HEK293 (cell line): Measurements from ENCODE around the gene OR4D9.
A peak's percentile ranks its signal among the peaks of the same experiment; 100 is the strongest.

Source experiments
- CTCF ChIA-PET: fragments of 350-600 bp; formaldehyde crosslinking; extraction: SDS; loops from one replicate; lab custom pipeline; 2021; ENCODE audit warnings: antibody characterized with exemption; lab: Yijun Ruan, JAX
- POLR2A ChIA-PET: fragments of 300-600 bp; formaldehyde crosslinking; extraction: SDS; loops from one replicate; lab custom pipeline; 2020; ENCODE audit warnings: antibody characterized with exemption, inconsistent platforms; lab: Yijun Ruan, JAX
- H3K27ac ChIP-seq: fragments of 200-500 bp; sonication (Bioruptor generic); 2 replicates; pipeline ENCODE4 v1.5.1; 2014; ENCODE audit warnings: low read depth, low read length, control low read depth, inconsistent platforms; ENCODE audit errors: extremely low read depth
- H3K36me3 ChIP-seq, 2 experiments: fragments of 200-500 bp in 1 of 2; sonication (Bioruptor generic) in 1 of 2; 1 replicate in 1 of 2; 2 replicates in 1 of 2; pipeline ENCODE4 v1.5.1; 2014 to 2017; ENCODE audit warnings: inconsistent platforms in 2 of 2, low read length in 2 of 2; ENCODE audit not compliant: control insufficient read depth in 2 of 2, insufficient read depth in 1 of 2
- H3K4me1 ChIP-seq: fragments of 200-500 bp; sonication (Bioruptor generic); 2 replicates; pipeline ENCODE4 v1.5.1; 2014; ENCODE audit warnings: mild to moderate bottlenecking, low read length, inconsistent platforms; ENCODE audit not compliant: control insufficient read depth, insufficient read depth
- H3K4me3 ChIP-seq: 2 replicates; pipeline ENCODE4 v1.5.1; 2011; ENCODE audit warnings: low read depth, mild to moderate bottlenecking, control low read depth, low read length, moderate library complexity
- H3K9me3 ChIP-seq: fragments of 200-500 bp; sonication (Bioruptor generic); 2 replicates; pipeline ENCODE4 v1.5.1; 2014; ENCODE audit warnings: low read depth, low read length, inconsistent platforms; ENCODE audit not compliant: control insufficient read depth, insufficient read depth
- HOXC10 ChIP-seq: sonication (generic); formaldehyde crosslinking; IDR thresholded peaks from 2 replicates; pipeline ENCODE4 v1.8.1; 2023; ENCODE audit warnings: mild to moderate bottlenecking, missing genetic modification reagents
- KLF16 ChIP-seq: fragments of 450-650 bp; formaldehyde crosslinking; IDR thresholded peaks from 2 replicates; pipeline ENCODE4 v1.5.1; 2017; ENCODE audit warnings: missing biosample characterization, missing genetic modification characterization
- PBX3 ChIP-seq: sonication (generic); formaldehyde crosslinking; IDR thresholded peaks from 2 replicates; pipeline ENCODE4 v1.8.1; 2022; ENCODE audit warnings: mild to moderate bottlenecking, moderate library complexity, missing genetic modification reagents
- PRDM10 ChIP-seq: fragments of 450-650 bp; formaldehyde crosslinking; IDR thresholded peaks from 2 replicates; pipeline ENCODE4 v1.5.1; 2016; ENCODE audit warnings: missing biosample characterization, missing genetic modification characterization
- SP7 ChIP-seq: fragments of 450-650 bp; formaldehyde crosslinking; IDR thresholded peaks from 2 replicates; pipeline ENCODE4 v1.5.1; 2016; ENCODE audit warnings: missing biosample characterization, missing genetic modification characterization
- ZBTB10 ChIP-seq: fragments of 450-650 bp; formaldehyde crosslinking; IDR thresholded peaks from 2 replicates; pipeline ENCODE4 v1.5.1; 2016; ENCODE audit warnings: missing biosample characterization, missing genetic modification characterization
- ZNF132 ChIP-seq: fragments of 450-650 bp; formaldehyde crosslinking; IDR thresholded peaks from 2 replicates; pipeline ENCODE4 v1.5.1; 2017; ENCODE audit warnings: missing biosample characterization, missing genetic modification characterization, borderline replicate concordance
- ZNF146 ChIP-seq: fragments of 450-650 bp; formaldehyde crosslinking; IDR thresholded peaks from 2 replicates; pipeline ENCODE4 v1.5.1; 2016; ENCODE audit warnings: missing biosample characterization, missing genetic modification characterization
- ZNF175 ChIP-seq: fragments of 450-650 bp; formaldehyde crosslinking; IDR thresholded peaks from 2 replicates; pipeline ENCODE4 v1.5.1; 2016; ENCODE audit warnings: missing biosample characterization, missing genetic modification characterization
- ZNF26 ChIP-seq: fragments of 450-650 bp; formaldehyde crosslinking; IDR thresholded peaks from 2 replicates; pipeline ENCODE4 v1.5.1; 2016; ENCODE audit warnings: missing biosample characterization, missing genetic modification characterization
- ZNF391 ChIP-seq: fragments of 450-650 bp; formaldehyde crosslinking; IDR thresholded peaks from 2 replicates; pipeline ENCODE4 v1.5.1; 2016; ENCODE audit warnings: low read depth, missing biosample characterization, missing genetic modification characterization, borderline replicate concordance
- ZNF394 ChIP-seq: fragments of 450-650 bp; formaldehyde crosslinking; IDR thresholded peaks from 2 replicates; pipeline ENCODE4 v1.5.1; 2016; ENCODE audit warnings: missing biosample characterization, missing genetic modification characterization, mild to moderate bottlenecking, moderate library complexity, borderline replicate concordance
- ZNF416 ChIP-seq: fragments of 450-650 bp; formaldehyde crosslinking; IDR thresholded peaks from 2 replicates; pipeline ENCODE4 v1.5.1; 2016; ENCODE audit warnings: missing biosample characterization, missing genetic modification characterization
- ZNF48 ChIP-seq: fragments of 450-650 bp; formaldehyde crosslinking; IDR thresholded peaks from 2 replicates; pipeline ENCODE4 v1.5.1; 2016; ENCODE audit warnings: missing biosample characterization, missing genetic modification characterization
- ZNF560 ChIP-seq: fragments of 450-650 bp; formaldehyde crosslinking; IDR thresholded peaks from 2 replicates; pipeline ENCODE4 v1.5.1; 2017; ENCODE audit warnings: missing biosample characterization, missing genetic modification characterization, borderline replicate concordance
- ZNF621 ChIP-seq: fragments of 450-650 bp; formaldehyde crosslinking; IDR thresholded peaks from 2 replicates; pipeline ENCODE4 v1.5.1; 2017; ENCODE audit warnings: missing biosample characterization, missing genetic modification characterization
- ZNF658 ChIP-seq: fragments of 450-650 bp; formaldehyde crosslinking; IDR thresholded peaks from 2 replicates; pipeline ENCODE4; 2016; ENCODE audit warnings: missing biosample characterization, missing genetic modification characterization
- ZNF791 ChIP-seq: fragments of 450-650 bp; formaldehyde crosslinking; IDR thresholded peaks from 2 replicates; pipeline ENCODE4 v1.5.1; 2016; ENCODE audit warnings: missing biosample characterization, missing genetic modification characterization
- ZNF843 ChIP-seq: fragments of 450-650 bp; formaldehyde crosslinking; IDR thresholded peaks from 2 replicates; pipeline ENCODE4 v1.5.1; 2016; ENCODE audit warnings: missing biosample characterization, missing genetic modification characterization
- ZSCAN23 ChIP-seq: fragments of 450-650 bp; formaldehyde crosslinking; IDR thresholded peaks from 2 replicates; pipeline ENCODE4 v1.5.1; 2016; ENCODE audit warnings: missing biosample characterization, missing genetic modification characterization
- TF ChIP-seq, protein P1 (sequence below): fragments of 450-650 bp; formaldehyde crosslinking; IDR thresholded peaks from 2 replicates; pipeline ENCODE4 v1.5.1; 2016; ENCODE audit warnings: missing biosample characterization, missing genetic modification characterization
- TF ChIP-seq, protein P2 (sequence below): fragments of 450-650 bp; formaldehyde crosslinking; IDR thresholded peaks from 2 replicates; pipeline ENCODE4 v1.5.1; 2016; ENCODE audit warnings: missing biosample characterization, missing genetic modification characterization

Gene OR4D9

GRCh38 chr11:59556115-59556916 is 45.0 kb downstream of the OR4D9 start:
- no peak overlapping the region; the same call in 1 of the 2 replicates for H3K27ac ChIP-seq
- peak overlapping the region; percentile 53 for H3K4me3 ChIP-seq
- no peaks in the 10 kb centered on the region for H3K9me3 ChIP-seq
- H3K4me1 ChIP-seq: no peaks in the 10 kb centered on the region
- ChIA-PET POLR2A (interaction anchor here (0.6 to 1.7 kb wide), 7 partner anchors 9 to 1337 kb away, joined by 3 to 12 read pairs (median 3); partner anchors contain the start of gene PATL1), CTCF (interaction anchor here (1.0 to 1.4 kb wide), 4 partner anchors 10 to 246 kb away, joined by 3 to 4 read pairs (median 4); no protein-coding TSS in a partner anchor)
- no peaks in the 10 kb centered on the region for H3K36me3 ChIP-seq
- TF ChIP-seq ZNF843 (tag by site-specific recombination) (no peak), ZNF658 (tag by site-specific recombination) (no peak), ZNF146 (tag by site-specific recombination) (no peak), ZNF394 (tag by site-specific recombination) (0 out of 2 replicates have a peak, but pooled peaks have one; percentile 40), ZBTB10 (no peak), ZNF416 (tag by site-specific recombination) (no peak), ZNF175 (tag by site-specific recombination) (no peak), KLF16 (tag by site-specific recombination) (0 out of 2 replicates have a peak, but pooled peaks have one; percentile 48), ZNF26 (tag by site-specific recombination) (no peak), ZNF48 (tag by site-specific recombination) (no peak), SP7 (tag by site-specific recombination) (peak; percentile 59), ZNF560 (tag by site-specific recombination) (no peak), HOXC10 (CRISPR knock-in tag) (no peak), PBX3 (CRISPR knock-in tag) (no peak), ZNF791 (tag by site-specific recombination) (no peak), ZNF391 (no peak), PRDM10 (peak; percentile 9; the same call in 1 of the 2 replicates), ZNF132 (tag by site-specific recombination) (no peak), ZSCAN23 (no peak), ZNF621 (no peak)
- TF ChIP-seq, protein P1, sequence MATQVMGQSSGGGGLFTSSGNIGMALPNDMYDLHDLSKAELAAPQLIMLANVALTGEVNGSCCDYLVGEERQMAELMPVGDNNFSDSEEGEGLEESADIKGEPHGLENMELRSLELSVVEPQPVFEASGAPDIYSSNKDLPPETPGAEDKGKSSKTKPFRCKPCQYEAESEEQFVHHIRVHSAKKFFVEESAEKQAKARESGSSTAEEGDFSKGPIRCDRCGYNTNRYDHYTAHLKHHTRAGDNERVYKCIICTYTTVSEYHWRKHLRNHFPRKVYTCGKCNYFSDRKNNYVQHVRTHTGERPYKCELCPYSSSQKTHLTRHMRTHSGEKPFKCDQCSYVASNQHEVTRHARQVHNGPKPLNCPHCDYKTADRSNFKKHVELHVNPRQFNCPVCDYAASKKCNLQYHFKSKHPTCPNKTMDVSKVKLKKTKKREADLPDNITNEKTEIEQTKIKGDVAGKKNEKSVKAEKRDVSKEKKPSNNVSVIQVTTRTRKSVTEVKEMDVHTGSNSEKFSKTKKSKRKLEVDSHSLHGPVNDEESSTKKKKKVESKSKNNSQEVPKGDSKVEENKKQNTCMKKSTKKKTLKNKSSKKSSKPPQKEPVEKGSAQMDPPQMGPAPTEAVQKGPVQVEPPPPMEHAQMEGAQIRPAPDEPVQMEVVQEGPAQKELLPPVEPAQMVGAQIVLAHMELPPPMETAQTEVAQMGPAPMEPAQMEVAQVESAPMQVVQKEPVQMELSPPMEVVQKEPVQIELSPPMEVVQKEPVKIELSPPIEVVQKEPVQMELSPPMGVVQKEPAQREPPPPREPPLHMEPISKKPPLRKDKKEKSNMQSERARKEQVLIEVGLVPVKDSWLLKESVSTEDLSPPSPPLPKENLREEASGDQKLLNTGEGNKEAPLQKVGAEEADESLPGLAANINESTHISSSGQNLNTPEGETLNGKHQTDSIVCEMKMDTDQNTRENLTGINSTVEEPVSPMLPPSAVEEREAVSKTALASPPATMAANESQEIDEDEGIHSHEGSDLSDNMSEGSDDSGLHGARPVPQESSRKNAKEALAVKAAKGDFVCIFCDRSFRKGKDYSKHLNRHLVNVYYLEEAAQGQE (tag by site-specific recombination): no peak
- TF ChIP-seq, protein P2, sequence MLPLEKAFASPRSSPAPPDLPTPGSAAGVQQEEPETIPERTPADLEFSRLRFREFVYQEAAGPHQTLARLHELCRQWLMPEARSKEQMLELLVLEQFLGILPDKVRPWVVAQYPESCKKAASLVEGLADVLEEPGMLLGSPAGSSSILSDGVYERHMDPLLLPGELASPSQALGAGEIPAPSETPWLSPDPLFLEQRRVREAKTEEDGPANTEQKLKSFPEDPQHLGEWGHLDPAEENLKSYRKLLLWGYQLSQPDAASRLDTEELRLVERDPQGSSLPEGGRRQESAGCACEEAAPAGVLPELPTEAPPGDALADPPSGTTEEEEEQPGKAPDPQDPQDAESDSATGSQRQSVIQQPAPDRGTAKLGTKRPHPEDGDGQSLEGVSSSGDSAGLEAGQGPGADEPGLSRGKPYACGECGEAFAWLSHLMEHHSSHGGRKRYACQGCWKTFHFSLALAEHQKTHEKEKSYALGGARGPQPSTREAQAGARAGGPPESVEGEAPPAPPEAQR: no peak
